ENCODE measurements around the gene BIN1.

Gene BIN1

GRCh38 chr2:127081826-127082633 is 24.9 kb downstream of the BIN1 start:
- TF ChIP-seq CTCF (IDR thresholded peaks at IDR 0.05; ENCODE audit: low read depth, low read length, missing control alignments): no peak
- H3K27ac ChIP-seq: no peak overlapping the region
- DNase-seq: no peak
- H3K27me3 ChIP-seq (replicated peaks): no peaks in the 10 kb centered on the region
- no peaks in the 10 kb centered on the region for H3K36me3 ChIP-seq (replicated peaks)
- peak overlapping the region; percentile 3 for H3K4me3 ChIP-seq (ENCODE audit: low read depth, low read length)
- in situ Hi-C loops (cut with HindIII; ENCODE audit: low pct_ligation_motif_present, low sequenced_read_pairs): no loop called here

DNA sequence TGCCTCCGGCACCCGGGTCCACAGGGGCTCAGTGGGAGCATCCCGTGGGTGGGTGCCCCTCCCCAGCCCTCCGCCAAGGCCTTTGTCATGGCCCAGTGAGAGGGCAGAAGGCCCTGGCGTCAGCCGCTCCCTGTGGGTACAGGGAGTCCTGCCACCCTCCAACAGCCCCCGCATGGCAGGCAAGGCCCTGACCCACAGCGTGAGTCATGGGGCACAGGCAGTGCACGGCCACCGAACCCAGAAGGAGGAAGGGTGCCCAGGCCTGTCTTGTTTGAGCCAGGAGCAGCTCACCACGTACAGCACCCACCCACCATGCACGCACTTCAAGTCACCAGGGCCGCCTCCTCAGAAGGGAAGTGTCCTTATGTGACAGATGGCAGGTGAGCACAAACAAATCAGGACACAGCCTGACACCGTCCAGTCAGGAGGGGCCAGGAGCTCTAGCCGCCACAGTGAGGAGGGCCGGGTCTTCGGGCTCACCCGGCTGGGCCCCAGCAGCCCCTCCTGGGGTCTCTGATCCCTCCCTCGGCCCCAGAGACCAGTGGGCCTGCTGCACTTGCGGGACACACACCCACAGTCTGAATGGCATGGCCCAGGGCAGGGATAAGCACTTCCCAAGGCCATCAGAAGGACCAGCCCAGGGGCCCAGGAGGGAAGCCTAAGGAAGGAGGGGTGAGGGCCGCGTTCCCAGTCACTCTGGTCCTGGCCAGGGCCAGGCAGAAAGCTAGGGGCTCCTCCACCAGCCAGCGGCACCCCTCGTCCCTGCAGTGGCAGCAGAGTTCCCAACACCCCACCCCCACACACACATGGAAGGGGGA is 25.8 kb downstream of the BIN1 start:
- in situ Hi-C loops (cut with HindIII; ENCODE audit: low pct_ligation_motif_present, low sequenced_read_pairs): no loop called here
- H3K4me3 ChIP-seq (ENCODE audit: low read depth, low read length): peak overlapping the region; percentile 3
- no peak for DNase-seq

DNA sequence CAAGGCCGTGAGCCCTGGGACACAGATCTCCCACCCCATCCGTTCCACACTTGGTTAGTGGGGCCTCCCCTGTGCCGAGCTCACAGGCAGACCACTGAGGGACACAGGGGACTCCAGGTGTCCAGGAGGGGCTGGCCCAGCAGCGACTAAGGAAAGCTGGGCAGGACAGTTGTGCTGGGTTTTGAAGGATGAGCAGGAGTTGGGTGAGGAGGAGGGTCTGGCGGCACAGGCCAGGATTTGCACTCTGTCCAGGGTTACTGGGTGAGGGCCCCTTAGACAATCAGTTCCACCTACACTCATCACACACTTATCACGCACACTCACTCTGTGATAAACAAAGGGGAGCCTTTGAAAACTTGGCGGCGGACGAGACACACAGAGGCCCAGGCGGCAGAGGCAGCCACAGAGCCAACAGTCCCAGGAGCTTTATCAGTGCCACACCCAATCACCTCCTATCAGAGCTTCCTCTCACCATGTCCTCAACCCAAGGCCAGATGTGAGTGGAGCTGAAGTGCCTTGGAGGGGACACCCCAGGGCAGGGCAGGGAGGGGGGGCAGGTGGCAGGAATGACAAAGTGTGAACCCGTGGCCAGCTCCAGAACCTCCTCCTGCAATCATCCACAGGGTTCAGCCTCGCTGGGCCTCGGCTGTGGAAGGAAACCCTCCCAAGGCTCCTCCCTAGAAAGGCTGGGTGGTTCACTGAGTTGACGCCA is 26.6 kb downstream of the BIN1 start:
- in situ Hi-C loops (cut with HindIII; ENCODE audit: low pct_ligation_motif_present, low sequenced_read_pairs): no loop called here

More for the DNA sequence above, 25.8 kb downstream of the BIN1 start:
- Histone ChIP-seq H3K27ac (no peak overlapping the region), H3K27me3 (replicated peaks) (no peaks in the 10 kb centered on the region), H3K36me3 (replicated peaks) (peaks cover 2% of the 10 kb centered on the region)
- no peak for TF ChIP-seq CTCF (IDR thresholded peaks at IDR 0.05; ENCODE audit: low read depth, low read length, missing control alignments)

GRCh38 chr2:127079358-127079920 is 27.5 kb downstream of the BIN1 start:
- peaks cover 2% of the 10 kb centered on the region for H3K36me3 ChIP-seq (replicated peaks)
- no peak for DNase-seq
- H3K4me3 ChIP-seq (ENCODE audit: low read depth, low read length): no peak overlapping the region
- no peak overlapping the region for H3K27ac ChIP-seq
- no peak for TF ChIP-seq CTCF (IDR thresholded peaks at IDR 0.05; ENCODE audit: low read depth, low read length, missing control alignments)
- no peaks in the 10 kb centered on the region for H3K27me3 ChIP-seq (replicated peaks)
- in situ Hi-C loops (cut with HindIII; ENCODE audit: low pct_ligation_motif_present, low sequenced_read_pairs): no loop called here

More for the DNA sequence above, 26.6 kb downstream of the BIN1 start:
- no peak for DNase-seq
- no peaks in the 10 kb centered on the region for H3K27me3 ChIP-seq (replicated peaks)
- H3K27ac ChIP-seq: no peak overlapping the region
- H3K4me3 ChIP-seq (ENCODE audit: low read depth, low read length): no peak overlapping the region
- H3K36me3 ChIP-seq (replicated peaks): peaks cover 2% of the 10 kb centered on the region
- TF ChIP-seq CTCF (IDR thresholded peaks at IDR 0.05; ENCODE audit: low read depth, low read length, missing control alignments): no peak

DNA sequence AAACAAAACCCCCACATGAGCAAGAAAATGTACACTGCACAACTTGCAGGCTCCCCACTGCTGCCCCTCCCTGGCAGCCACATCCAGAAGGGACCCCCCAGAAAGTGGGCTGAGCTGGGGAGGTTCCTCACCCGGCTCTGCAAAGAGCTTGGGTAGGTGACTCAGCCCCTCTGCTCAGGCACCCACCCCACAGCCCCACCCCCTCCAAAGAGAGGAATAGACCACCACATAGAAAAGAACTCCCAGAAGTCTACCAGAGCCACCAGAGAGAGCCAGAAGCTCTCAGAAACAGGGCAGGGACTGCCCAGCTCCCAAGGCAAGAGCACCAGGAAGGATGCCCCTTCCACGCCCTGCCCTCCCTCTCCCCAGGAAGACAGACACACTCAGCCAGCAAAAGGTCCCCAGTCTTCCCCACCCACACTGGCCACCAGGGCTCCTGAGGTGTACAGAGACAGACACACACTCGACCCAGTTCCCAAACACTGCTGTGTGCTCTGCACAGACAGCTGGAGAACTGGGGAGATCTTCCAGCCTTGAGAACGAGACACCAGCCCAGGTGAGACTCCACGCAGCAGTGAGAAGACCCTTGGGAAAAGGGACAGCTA is 28.2 kb downstream of the BIN1 start:
- Histone ChIP-seq H3K4me3 (ENCODE audit: low read depth, low read length) (no peak overlapping the region), H3K36me3 (replicated peaks) (peaks cover 2% of the 10 kb centered on the region), H3K27me3 (replicated peaks) (no peaks in the 10 kb centered on the region), H3K27ac (no peak overlapping the region)
- peak; percentile 33 for TF ChIP-seq CTCF (IDR thresholded peaks at IDR 0.05; ENCODE audit: low read depth, low read length, missing control alignments)
- no peak for DNase-seq
- in situ Hi-C loops (cut with HindIII; ENCODE audit: low pct_ligation_motif_present, low sequenced_read_pairs): no loop called here

Data from brain microvascular endothelial cell (primary cell).